GM19023 (cell line): ENCODE data around the gene ISOC1.

Experiments
- ATAC-seq: cut with Tn5 transposase; IDR thresholded peaks from one replicate; pipeline ENCODE4 v1.9.1; 2021; ENCODE audit warnings: mild to moderate bottlenecking, moderate library complexity; ENCODE audit not compliant: unreplicated experiment

ISOC1 gene

DNA sequence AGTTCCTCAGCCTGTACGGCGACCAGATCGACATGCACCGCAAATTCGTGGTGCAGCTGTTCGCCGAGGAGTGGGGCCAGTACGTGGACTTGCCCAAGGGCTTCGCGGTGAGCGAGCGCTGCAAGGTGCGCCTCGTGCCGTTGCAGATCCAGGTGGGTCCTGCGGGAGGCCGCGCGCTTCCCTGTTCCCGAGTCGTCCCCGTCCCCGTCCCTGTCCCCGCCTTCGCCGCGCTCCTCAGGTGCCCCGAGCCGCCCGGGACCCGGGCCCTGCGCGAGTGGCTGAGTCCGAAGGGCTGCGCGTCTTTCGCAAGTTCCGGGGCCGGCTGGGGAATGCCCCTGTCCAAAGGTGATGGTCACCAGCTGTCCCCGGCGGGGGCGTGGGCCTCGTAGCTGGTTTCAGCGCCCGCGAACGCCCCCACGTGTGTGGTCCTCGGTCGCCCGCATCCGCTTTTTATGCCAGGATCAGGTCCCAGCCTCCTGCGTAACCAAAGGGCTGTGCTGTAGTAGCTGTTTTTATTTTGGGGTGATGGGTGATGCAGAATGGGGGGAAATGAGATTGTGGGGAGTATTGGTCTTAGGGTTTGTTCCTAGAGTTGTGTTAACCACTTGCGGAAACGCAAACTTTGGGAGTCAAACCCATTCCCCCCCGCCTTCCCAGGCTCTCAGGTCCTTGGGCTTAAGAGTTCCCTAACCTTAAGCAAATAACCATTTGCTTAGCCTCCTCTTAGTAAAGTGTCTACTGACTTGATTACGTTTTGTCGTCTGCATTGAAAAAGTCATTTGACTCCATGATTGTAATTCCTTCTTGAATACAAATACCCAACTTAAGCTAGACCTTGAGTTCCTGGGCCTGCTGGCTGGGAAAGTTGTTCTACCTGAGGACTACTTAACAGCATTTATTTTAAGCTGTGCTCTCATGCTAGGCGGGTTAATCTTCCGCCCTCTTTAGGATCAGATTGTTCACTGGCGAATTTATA, 663 bp downstream of the ISOC1 start:
- peak; percentile 60 for ATAC-seq

- ATAC-seq: no peak
Observed at GRCh38 chr5:129096382-129096991, 1.9 kb downstream of the ISOC1 start.

- ATAC-seq: no peak
Observed at GRCh38 chr5:129097498-129098296, 3.1 kb downstream of the ISOC1 start.

DNA sequence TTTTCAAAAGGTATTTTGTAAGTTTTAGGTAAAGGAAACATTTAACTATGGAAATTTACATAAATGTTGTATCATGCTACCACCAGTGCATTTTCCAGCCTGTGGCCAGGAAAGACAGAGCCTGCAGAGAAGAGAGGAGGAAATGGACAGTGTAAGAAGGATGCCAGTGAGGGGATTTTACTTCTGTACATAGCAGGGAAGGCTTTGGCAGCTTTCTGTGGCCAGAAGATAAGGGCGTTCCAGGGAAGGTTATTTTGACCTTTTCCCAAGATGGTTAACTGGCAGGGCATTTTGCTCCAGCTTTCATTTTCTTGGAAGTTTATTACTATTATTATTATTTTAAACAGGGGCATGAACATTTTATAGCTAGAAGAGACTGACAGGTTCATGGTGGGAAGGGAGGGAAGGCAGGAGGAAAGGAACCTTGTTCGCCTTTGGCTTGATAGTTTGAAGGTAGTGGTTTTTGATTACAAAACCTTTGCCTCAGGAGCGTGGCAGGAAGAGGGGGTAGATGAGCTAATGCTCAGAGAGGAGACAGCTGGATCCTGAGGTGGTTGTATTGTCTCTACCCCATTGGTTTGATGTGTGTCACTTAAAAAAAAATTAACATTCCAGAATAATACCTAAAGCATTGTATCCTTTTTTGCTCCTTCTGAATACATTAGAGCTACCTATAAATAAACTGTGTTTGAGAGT, 4.1 kb downstream of the ISOC1 start:
- no peak for ATAC-seq

GRCh38 chr5:129099184-129099569, 4.6 kb downstream of the ISOC1 start:
- no peak for ATAC-seq

- no peak for ATAC-seq
Observed at GRCh38 chr5:129101794-129102193, 7.2 kb downstream of the ISOC1 start.

DNA sequence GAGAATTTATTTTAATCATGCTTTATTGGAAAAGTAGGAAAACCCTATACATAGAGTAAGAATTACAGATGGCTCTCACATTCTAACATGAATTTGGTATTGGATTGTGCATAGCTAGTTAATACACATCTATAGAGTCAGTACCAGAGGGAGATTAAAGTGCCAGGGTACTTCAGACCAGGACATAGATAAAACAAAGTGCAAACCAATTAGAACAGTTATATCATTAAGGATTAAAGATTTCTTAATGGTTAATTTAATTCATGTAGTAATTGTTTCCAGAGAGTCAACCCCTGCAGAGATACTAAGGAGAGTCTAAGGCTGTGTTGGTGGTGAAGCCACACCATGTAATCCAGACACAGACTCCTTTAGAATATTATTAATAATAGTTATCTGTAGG, 8.8 kb downstream of the ISOC1 start:
- no peak for ATAC-seq

- ATAC-seq: no peak
Observed at GRCh38 chr5:129104915-129105455, 10.4 kb downstream of the ISOC1 start.

DNA sequence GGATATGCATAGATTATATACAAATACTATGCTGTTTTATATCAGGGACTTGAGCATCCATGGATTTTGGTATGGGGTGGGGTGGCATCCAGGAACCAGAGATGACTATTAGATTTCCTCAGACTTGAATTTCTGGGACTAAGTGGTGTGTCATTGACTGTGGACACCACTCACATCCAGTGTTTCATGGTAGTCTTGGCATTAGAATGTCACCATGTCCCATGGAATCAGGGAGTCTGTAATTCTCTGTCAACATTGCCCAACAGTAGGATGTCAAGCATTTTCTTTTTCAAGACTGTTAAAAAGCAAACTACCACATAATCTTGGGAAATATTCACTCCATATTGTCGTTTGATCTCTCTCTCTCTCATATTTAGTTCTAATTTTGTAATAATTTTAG, 13.1 kb downstream of the ISOC1 start:
- ATAC-seq: no peak

DNA sequence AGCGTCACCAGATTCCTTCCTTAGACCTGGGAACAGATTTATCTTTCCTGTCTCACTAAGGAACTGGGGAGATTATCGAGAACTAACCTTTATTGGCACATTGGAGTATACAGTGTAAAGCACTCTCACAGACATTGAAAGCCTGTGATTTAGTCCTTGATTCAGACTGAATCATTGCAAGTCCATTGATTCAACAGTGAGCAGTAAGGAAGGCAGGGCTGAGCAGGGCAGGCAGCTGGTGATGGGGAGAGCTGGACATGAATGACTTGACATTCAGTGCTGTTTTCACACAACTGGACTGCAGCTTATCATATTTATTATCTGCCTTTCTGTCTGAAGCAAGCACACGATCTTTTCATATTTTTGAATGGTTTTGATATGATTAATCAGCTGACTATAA, 16.2 kb downstream of the ISOC1 start:
- no peak for ATAC-seq

DNA sequence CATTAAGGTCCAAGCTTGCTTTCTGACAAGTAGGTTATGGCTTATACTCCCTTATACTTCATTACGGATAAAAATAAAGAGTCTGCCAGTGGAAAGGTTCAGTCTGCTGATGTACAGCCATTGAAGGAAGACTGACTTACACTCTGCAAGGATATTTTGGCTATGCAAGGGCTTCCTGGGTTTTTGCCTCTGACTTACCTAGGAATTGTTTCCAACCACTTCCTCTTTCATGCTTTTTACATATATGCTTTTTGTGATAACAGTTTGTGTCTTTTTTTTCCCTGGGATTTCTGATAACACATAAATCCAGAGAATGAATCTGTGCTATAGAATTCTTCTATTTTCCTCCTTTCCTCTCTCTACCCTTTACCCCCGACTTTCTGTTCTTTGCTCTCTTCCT, 16.8 kb downstream of the ISOC1 start:
- ATAC-seq: no peak

DNA sequence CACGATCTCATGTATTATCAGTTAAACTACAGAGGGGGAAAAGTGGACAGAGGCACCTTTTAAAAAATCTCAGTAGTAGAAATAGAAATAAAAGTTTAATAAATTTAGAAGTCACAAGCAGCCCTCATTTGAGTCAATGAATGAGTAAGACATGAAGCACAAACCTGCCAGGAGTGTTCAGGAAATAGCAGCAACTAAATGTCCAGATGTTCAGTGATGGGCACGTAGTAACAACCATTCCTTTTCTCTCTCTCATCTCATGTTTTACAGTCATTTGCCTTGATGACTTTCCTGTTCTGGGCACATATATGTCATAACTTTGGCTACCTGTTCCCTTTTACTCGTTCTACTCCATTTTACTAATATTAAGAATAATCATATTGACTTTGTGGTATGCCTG, 17.7 kb downstream of the ISOC1 start:
- no peak for ATAC-seq

DNA sequence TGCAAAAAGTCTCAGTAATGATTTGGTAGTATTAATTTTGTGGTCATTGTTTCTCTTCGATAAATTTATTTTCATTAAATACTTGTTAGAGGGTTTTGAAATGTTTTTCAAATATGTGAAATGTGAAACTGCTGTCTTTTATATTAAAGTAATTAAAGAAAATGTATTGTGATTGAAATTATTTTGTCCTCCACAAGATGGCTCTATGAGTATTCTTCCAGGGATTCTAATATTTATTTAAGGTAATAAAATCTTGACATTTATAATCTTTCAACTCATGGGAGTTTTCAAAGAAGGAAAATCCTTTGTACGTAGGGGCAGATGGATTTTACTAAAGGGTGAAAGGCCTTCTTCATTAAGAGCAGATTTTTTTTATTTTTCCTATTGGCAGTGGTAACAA, 19.3 kb downstream of the ISOC1 start:
- no peak for ATAC-seq

DNA sequence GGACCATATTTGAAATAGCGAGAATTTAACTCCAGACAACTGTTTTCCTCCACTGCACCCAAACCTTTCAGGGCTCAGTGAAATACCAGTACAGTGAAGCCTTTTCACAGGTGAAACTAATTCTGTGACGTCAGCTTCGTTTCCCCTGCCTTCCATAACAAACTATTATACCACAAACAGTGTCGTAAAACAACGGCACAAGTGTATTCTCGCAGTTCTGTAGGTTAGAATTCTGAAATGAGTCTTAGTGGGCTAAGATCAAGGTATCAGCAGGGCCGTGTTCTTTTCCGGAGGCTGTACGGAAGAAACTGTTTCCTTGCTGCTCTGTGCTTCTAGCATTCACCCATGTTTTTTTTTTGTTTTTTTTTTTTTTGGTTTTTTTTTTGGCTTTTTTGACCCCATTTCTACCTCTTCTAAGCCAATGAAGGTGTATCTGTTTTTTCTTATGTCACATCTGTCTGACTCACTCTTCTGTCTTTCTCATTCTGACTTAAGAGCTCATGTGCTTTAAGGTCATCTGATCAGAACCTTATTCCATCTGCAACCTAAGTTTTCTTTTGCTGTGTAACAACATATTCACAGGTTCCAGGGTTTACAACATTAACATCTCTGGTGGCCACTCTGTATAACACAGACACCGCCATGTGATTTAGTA, 20.1 kb downstream of the ISOC1 start:
- ATAC-seq: no peak

GRCh38 chr5:129115680-129116079, 21.1 kb downstream of the ISOC1 start:
- no peak for ATAC-seq

GRCh38 chr5:129116797-129117196, 22.2 kb downstream of the ISOC1 start:
- no peak for ATAC-seq

DNA sequence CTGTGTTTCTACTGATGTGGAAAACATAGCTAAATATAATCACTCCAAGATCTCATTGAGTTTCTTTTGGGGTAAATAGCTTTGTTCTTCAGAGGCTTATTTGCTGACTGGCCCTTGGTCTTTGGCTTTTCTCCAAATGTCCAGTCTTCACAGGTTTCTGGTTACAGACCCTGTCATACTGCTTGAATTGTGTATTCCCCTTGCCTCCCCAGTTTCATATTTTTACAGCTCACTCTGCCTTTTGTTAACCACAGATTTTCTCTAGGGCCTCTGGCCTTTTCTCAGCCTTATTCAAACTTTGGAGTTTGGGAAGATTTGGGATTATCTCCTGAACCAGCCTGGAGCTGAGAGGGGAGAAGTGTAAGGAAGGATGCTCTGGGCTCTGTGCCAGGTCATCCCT, 23.9 kb downstream of the ISOC1 start:
- no peak for ATAC-seq

- no peak for ATAC-seq
Observed at GRCh38 chr5:129118826-129119225, 24.3 kb downstream of the ISOC1 start.

DNA sequence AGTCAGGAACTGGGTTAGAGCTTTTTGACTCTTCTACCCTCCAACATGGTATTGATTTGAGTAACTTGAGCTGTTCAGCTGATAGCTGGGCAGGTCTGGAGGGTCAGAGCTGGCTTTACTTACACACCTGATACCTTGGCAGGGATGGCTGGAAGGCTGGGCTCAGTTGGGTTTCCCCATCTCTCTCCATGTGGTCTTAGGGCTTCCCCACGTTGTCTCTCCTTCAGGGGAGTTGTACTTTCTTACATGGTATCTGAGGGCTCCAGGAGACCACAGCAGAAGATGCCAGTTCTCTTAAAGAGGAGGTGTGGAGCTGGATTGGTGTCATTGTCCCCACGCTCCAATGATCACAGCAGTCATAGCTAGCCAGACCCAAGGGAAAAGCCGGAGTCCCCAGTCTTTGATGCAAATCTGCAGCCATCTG, 25.6 kb downstream of the ISOC1 start:
- peak; percentile 74 for ATAC-seq

- no peak for ATAC-seq
Observed at GRCh38 chr5:129122560-129122959, 28.0 kb downstream of the ISOC1 start.
